ENCODE measurements around the gene HCLS1.

DNA sequence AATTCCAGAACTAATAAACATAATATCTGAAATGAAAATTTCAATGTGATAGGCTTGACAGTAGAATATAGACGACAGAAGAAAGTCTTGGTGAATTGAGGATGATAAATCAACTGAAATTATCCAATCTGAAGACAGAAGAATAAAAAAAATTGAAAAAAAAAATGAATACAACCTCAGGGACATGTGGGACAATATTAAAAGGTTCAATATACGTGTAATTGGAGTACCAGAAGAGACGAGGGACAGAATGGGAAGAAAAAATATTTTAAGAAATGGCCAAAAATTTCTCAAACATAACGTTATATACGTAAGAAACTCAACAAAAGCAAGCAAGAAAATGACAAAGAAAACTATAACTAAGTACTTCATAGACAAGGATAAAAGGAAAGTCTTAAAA lies 43.3 kb upstream of the HCLS1 start:
- no peak for TF ChIP-seq POLR2A (IDR thresholded peaks at IDR 0.05)
- TF ChIP-seq POLR2AphosphoS5 (IDR thresholded peaks at IDR 0.05; ENCODE audit: insufficient read depth in 1 of 2, low read depth in 1 of 2), result no peak
- TF ChIP-seq, protein P1, sequence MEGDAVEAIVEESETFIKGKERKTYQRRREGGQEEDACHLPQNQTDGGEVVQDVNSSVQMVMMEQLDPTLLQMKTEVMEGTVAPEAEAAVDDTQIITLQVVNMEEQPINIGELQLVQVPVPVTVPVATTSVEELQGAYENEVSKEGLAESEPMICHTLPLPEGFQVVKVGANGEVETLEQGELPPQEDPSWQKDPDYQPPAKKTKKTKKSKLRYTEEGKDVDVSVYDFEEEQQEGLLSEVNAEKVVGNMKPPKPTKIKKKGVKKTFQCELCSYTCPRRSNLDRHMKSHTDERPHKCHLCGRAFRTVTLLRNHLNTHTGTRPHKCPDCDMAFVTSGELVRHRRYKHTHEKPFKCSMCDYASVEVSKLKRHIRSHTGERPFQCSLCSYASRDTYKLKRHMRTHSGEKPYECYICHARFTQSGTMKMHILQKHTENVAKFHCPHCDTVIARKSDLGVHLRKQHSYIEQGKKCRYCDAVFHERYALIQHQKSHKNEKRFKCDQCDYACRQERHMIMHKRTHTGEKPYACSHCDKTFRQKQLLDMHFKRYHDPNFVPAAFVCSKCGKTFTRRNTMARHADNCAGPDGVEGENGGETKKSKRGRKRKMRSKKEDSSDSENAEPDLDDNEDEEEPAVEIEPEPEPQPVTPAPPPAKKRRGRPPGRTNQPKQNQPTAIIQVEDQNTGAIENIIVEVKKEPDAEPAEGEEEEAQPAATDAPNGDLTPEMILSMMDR (IDR thresholded peaks at IDR 0.05), result no peak
